Ovary (tissue), 9 donors: ENCODE measurements around the gene INMT. TPM values are rescaled to one million over a fixed set of nuclear protein-coding genes. Genes with fewer than 3 reads are reported as not detected.
A peak's percentile ranks its signal among the peaks of the same experiment; 100 is the strongest.

Experiments
- DNase-seq, 5 donors: peaks; one replicate each; pipeline ENCODE4 v3.0.0-alpha.2; 2019 to 2020
- H3K27ac ChIP-seq, 2 donors: fragments of 200-600 bp; one replicate each; pipeline versions ENCODE4 v1.5.1 to v1.8.0; 2019 to 2022
- H3K27me3 ChIP-seq: fragments of 200-600 bp; one replicate; pipeline ENCODE4 v1.8.0; 2022
- H3K36me3 ChIP-seq: fragments of 200-600 bp; sonication (generic); one replicate; pipeline ENCODE4 v1.5.1; 2019
- H3K4me1 ChIP-seq: one replicate; pipeline ENCODE4 v1.8.1; 2013; ENCODE audit warnings: mild to moderate bottlenecking, moderate library complexity; ENCODE audit not compliant: insufficient read depth
- H3K4me3 ChIP-seq: fragments of 200-600 bp; sonication (generic); one replicate; pipeline ENCODE4 v1.5.1; 2017
- H3K9me3 ChIP-seq, 2 donors: fragments of 200-600 bp in 1 of 2; sonication (generic) in 1 of 2; one replicate each; pipeline versions ENCODE4 v1.5.1 to v1.8.1; 2013 to 2019; ENCODE audit warnings: mild to moderate bottlenecking in 1 of 2, moderate library complexity in 1 of 2
- CTCF ChIP-seq, 3 donors: fragments of 450-650 bp in 2 of 3; fragments of 200-600 bp in 1 of 3; IDR thresholded peaks; one replicate each; pipeline versions ENCODE4 v1.5.1 to v1.8.0; 2016 to 2022; ENCODE audit warnings: antibody characterized with exemption in 3 of 3, mild to moderate bottlenecking in 1 of 3
- EP300 ChIP-seq: sonication (generic); formaldehyde crosslinking; IDR thresholded peaks from one replicate; pipeline ENCODE4 v1.6.1; 2017; ENCODE audit warnings: antibody characterized with exemption
- POLR2A ChIP-seq: fragments of 450-650 bp; IDR thresholded peaks from one replicate; pipeline ENCODE4 v1.6.1; 2017; ENCODE audit warnings: antibody characterized with exemption, mild to moderate bottlenecking, moderate library complexity
- WGBS, 3 donors: extraction: QIAGEN DNeasy Blood & Tissue Kit in 1 of 3; methylation state at CpG; one replicate each; pipeline versions ENCODE4 v1.1.5 to v1.1.7; 2013 to 2017; 5-methylcytosine and 5-hydroxymethylcytosine counted together
- intact Hi-C, 4 donors: fragments of 100-400 bp; cut with DNase I; formaldehyde crosslinking; loops; one replicate each; pipeline versions ENCODE4 v1.11.0 to v1.15.1; 2022 to 2023
- polyA plus RNA-seq, 2 donors: library from polyadenylated mRNA; stranded (reverse); fragments of 200-250 nt in 1 of 2; fragments of 350-450 nt in 1 of 2; fragmentation: Illumina TruSeq in 1 of 2; extraction: RNeasy Lipid Tissue Mini Kit (QIAGEN cat#74804) in 1 of 2; gene quantifications; one replicate each; pipeline ENCODE4 v1.2.3, GENCODE V29; 2013 to 2014
- total RNA-seq, 7 donors: library from RNA; depleted of rRNA in 2 of 7; stranded (reverse); fragments of >200 nt in 2 of 7; fragmentation: NEBNext Ultra II Directional in 3 of 7; extraction: Animal tissue kit (Norgen Biotek cat#: 25700) in 3 of 7; gene quantifications; one replicate each; pipeline versions ENCODE4 v1.1.0 to v1.2.4, GENCODE V29; 2016 to 2023
- donor health status: DM: no; HTN: no; CAD: no; lungs with moderate emphysema.
- donor health status: DM: no; HTN: no; CAD: no.
- donor health status: Bipolar disorder and iron deficiency.
- donor health status: DM: yes; HTN: yes; CAD: no.
- donor health status: DM: no; HTN: no; CAD: no.
- donor health status: DM: yes; HTN: yes; CAD: no.

INMT gene
- total and polyA plus RNA-seq, 9 donors, result 0.99 to 153 (median 37.3) TPM

DNA sequence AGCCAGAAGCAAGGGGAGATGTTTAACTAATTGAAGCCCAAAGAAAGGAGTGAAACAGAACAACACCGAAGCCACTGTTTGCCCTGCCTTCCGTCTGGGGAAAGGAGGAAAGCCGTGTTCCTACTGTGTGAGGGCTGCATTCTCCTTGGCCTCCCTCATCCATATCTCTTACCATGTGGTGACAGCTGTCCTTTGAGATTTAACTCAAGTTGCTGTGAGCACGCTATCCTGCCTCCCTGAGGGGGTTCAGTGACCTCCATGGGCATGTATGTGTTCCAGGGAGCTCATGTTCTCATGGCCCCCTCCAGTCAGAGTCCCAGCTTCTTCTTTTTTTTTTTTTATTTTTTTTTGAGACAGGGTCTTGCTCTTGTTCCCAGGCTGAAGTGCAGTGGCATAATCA lies 43.5 kb upstream of the INMT start:
- Histone ChIP-seq H3K36me3 (no peaks in the 10 kb centered on the region), H3K4me1 (no peaks in the 10 kb centered on the region), H3K9me3 (no peaks in the 10 kb centered on the region), H3K4me3 (no peak overlapping the region), H3K27ac (no peak overlapping the region), H3K27me3 (no peaks in the 10 kb centered on the region)
- DNase-seq, result no peak
- TF ChIP-seq POLR2A, result no peak
- no peak for TF ChIP-seq CTCF (IDR thresholded peaks at IDR 0.05)
- TF ChIP-seq EP300, result no peak
- intact Hi-C loops, result no loop called here
- 52 to 75% (median 55%) methylated on average over 4 of the region's 4 CpGs for WGBS, 3 donors

GRCh38 chr7:30708983-30709382 lies 43.0 kb upstream of the INMT start:
- peak in 1 of 5 donors; percentile 56 for DNase-seq
- TF ChIP-seq EP300 (no peak), CTCF (IDR thresholded peaks at IDR 0.05) (no peak), POLR2A (no peak)
- H3K27me3 ChIP-seq, result no peaks in the 10 kb centered on the region
- 66 to 82% (median 67%) methylated on average over 3 of the region's 3 CpGs for WGBS, 3 donors
- H3K4me1 ChIP-seq, result no peaks in the 10 kb centered on the region
- intact Hi-C loops, result no loop called here
- H3K4me3 ChIP-seq, result no peak overlapping the region
- H3K36me3 ChIP-seq, result no peaks in the 10 kb centered on the region
- no peaks in the 10 kb centered on the region for H3K9me3 ChIP-seq
- no peak overlapping the region for H3K27ac ChIP-seq

- DNase-seq, result no peak
- intact Hi-C loops, result no loop called here
- H3K27ac ChIP-seq, result no peak overlapping the region
- TF ChIP-seq CTCF (IDR thresholded peaks at IDR 0.05) (no peak), EP300 (no peak), POLR2A (no peak)
- no peaks in the 10 kb centered on the region for H3K9me3 ChIP-seq
- H3K4me3 ChIP-seq, result no peak overlapping the region
- no peaks in the 10 kb centered on the region for H3K36me3 ChIP-seq
- H3K4me1 ChIP-seq, result no peaks in the 10 kb centered on the region
- no peaks in the 10 kb centered on the region for H3K27me3 ChIP-seq
- 63 to 70% (median 70%) methylated on average over 6 of the region's 6 CpGs for WGBS, 3 donors
Measured at GRCh38 chr7:30709549-30709948, 42.4 kb upstream of the INMT start.

DNA sequence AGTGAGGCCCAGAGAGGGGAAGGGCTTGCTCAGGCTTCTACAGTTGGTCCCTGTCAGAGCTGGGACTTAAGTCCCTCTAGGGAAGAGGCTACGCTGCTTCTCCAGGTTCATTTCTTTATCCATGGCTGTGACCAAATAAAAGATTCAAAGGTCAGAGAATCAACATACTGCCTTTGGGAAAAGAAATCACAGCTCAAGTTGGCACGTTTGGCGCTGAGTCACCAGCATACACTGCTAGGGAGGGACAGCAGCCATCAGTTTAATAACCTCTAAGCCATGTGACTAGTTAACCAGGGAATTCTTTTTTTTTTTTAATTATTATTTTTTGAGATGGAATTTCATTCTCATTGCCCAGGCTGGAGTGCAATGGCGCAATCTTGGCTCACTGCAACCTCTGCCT lies 41.3 kb upstream of the INMT start:
- TF ChIP-seq POLR2A (no peak), EP300 (no peak), CTCF (IDR thresholded peaks at IDR 0.05) (no peak)
- H3K9me3 ChIP-seq, result no peaks in the 10 kb centered on the region
- no peak overlapping the region for H3K4me3 ChIP-seq
- intact Hi-C loops, result no loop called here
- 91 to 94% (median 93%) methylated on average over 4 of the region's 4 CpGs for WGBS, 3 donors
- no peaks in the 10 kb centered on the region for H3K4me1 ChIP-seq
- no peak overlapping the region for H3K27ac ChIP-seq
- no peaks in the 10 kb centered on the region for H3K36me3 ChIP-seq
- DNase-seq, result no peak
- H3K27me3 ChIP-seq, result no peaks in the 10 kb centered on the region

DNA sequence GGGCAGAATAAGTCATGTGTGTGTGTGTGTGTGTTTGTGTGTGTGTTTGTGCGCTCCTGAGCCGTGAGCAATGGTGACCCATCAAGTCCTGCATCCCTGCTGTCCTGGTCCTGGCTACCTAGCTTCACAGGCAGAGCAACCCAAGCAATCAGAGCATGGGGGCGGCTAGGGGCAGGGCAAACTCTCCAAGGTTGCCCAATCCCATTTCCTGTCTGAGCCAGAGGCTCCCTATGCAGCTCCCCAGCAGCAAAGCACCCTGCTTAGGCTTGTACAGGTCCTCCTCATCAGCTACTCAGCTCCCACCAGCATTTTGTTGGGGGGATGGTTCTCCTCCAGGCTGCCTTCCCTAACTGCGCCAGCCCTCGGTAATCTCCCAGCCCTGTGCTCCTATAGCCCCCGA lies 38.5 kb upstream of the INMT start:
- no peak for DNase-seq
- Histone ChIP-seq H3K36me3 (no peaks in the 10 kb centered on the region), H3K27me3 (no peaks in the 10 kb centered on the region), H3K9me3 (no peaks in the 10 kb centered on the region), H3K27ac (no peak overlapping the region), H3K4me3 (no peak overlapping the region), H3K4me1 (no peaks in the 10 kb centered on the region)
- TF ChIP-seq CTCF (IDR thresholded peaks at IDR 0.05), result no peak
- WGBS, 3 donors, result 75 to 78% (median 77%) methylated on average over 6 of the region's 6 CpGs
- intact Hi-C loops, result no loop called here
